GM18519 (cell line): ENCODE data around the gene CCNL2.

Source experiments
- ATAC-seq: cut with Tn5 transposase; IDR thresholded peaks from one replicate; pipeline ENCODE4 v1.9.1; 2021; ENCODE audit warnings: mild to moderate bottlenecking, moderate library complexity; ENCODE audit not compliant: unreplicated experiment, low FRiP score

The CCNL2 gene

GRCh38 chr1:1347026-1347595 is 52.0 kb downstream of the CCNL2 start:
- no peak for ATAC-seq

GRCh38 chr1:1346501-1346890 is 52.6 kb downstream of the CCNL2 start:
- no peak for ATAC-seq

- ATAC-seq, result no peak
Observed at GRCh38 chr1:1345860-1346500, 53.2 kb downstream of the CCNL2 start.

GRCh38 chr1:1345384-1345783 is 53.8 kb downstream of the CCNL2 start:
- no peak for ATAC-seq

- ATAC-seq, result no peak
Observed at GRCh38 chr1:1344655-1345361, 54.3 kb downstream of the CCNL2 start.

- ATAC-seq, result no peak
Observed at GRCh38 chr1:1343811-1344421, 55.2 kb downstream of the CCNL2 start.

GRCh38 chr1:1342584-1343115 is 56.5 kb downstream of the CCNL2 start:
- no peak for ATAC-seq

- ATAC-seq, result no peak
Observed at GRCh38 chr1:1342061-1342562, 57.0 kb downstream of the CCNL2 start.

- ATAC-seq, result no peak
Observed at GRCh38 chr1:1341549-1342021, 57.5 kb downstream of the CCNL2 start.

- no peak for ATAC-seq
Observed at GRCh38 chr1:1340791-1341548, 58.2 kb downstream of the CCNL2 start.

- ATAC-seq, result no peak
Observed at GRCh38 chr1:1340185-1340584, 59.0 kb downstream of the CCNL2 start.

- ATAC-seq, result no peak
Observed at GRCh38 chr1:1338278-1338677, 60.9 kb downstream of the CCNL2 start.

GRCh38 chr1:1337793-1338147 is 61.4 kb downstream of the CCNL2 start:
- ATAC-seq, result no peak

- no peak for ATAC-seq
Observed at GRCh38 chr1:1336931-1337792, 62.0 kb downstream of the CCNL2 start.

GRCh38 chr1:1336446-1336845 is 62.7 kb downstream of the CCNL2 start:
- no peak for ATAC-seq

GRCh38 chr1:1335792-1336248 is 63.3 kb downstream of the CCNL2 start:
- no peak for ATAC-seq
